Activated naive CD4-positive, alpha-beta T cell (primary cell): Measurements from ENCODE around the gene DNAH14.
"Not testable (repeated sequence)": the region's sequence is repeated elsewhere in the genome, so short reads cannot be mapped to it uniquely, and the experiment has no call there.

Experiments used
- DNase-seq, 4 experiments: peaks; one replicate each; lab custom pipeline; 2025; lab: John Stamatoyannopoulos, UW

DNAH14 gene

DNA sequence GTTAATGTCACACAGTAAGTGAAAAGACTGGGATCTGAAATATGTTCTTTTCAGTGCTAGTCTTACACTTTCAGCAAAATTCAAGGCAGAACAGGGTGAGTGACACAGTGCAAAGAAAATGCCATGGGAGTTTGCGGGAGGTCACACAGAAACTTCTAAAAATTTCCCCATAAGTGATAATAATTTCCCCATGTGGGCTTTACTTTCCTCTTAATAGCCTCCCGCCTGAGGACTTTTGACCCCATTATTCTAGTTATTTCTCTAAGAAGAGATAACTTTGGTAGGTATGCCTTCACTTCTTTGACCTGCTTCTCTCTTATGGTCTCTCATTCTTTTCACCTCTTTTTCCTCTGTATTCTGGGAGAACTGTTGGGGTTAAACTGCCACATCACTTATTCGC is 8.1 kb upstream of the DNAH14 start:
- no peak for DNase-seq

DNA sequence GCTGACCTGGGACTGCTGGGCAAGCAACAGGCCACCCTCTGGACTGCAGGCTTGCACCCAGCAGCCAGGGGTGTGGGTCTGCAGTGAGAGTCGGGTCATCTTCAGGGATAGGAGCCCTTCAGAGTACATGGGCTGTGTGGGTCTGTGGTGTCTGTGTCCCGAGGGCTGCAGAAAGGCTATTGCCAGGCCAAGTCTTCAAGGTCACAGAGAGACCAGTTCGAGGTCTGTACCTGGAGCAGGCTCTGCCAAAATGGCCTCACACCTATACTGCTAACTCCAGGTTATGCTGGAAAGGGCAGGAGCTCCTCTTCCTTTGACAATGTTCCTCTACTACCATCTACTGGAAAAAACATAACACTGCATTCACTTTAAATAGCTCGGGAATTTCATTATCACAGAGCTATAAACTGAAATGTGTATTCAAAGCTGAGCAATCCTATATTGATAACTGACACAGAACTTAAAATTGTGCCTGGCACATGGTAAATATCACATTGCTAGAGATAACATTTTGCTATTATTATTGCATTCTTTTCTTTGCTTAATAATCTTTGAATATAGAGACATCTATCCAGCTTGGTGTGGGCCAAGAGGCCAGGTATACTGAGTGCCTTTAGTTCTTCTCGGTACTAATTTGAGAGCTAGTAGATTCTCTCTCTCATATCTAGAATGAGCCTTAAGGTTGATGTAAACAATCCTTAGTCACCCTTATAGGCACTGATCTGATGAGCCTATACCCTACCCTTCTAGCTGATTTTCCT is 6.9 kb upstream of the DNAH14 start:
- DNase-seq, result no peak

DNA sequence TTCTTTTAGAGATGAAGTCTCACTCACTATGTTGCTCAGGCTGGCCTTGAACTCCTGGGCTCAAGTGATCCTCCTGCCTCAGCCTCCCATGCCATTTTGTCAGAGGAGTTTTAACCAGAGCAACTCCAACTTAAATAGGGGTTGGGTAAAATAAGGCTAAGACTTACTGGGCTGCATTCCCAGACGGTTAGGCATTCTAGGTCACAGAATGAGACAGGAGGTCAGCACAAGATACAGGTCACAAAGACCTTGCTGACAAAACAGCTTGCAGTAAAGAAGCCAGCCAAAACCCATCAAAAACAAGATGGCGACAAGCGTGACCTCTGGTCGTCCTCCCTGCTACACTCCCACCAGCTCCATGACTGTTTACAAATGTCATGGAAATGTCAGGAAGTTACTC is 5.7 kb upstream of the DNAH14 start:
- no peak for DNase-seq

DNA sequence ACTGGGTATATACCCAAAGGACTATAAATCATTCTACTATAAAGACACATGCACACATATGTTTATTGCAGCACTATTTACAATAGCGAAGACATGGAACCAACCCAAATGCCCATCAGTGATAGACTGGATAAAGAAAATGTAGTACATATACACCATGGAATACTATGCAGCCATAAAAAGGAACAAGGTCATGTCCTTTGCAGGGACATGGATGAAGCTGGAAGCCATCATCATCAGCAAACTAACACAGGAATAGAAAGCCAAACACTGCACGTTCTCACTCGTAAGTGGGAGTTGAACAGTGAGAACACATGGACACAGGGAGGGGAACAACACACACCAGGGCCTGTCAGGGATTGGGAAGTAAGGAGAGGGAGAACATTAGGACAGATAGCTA is 1.8 kb upstream of the DNAH14 start:
- DNase-seq, result not testable (repeated sequence)

DNA sequence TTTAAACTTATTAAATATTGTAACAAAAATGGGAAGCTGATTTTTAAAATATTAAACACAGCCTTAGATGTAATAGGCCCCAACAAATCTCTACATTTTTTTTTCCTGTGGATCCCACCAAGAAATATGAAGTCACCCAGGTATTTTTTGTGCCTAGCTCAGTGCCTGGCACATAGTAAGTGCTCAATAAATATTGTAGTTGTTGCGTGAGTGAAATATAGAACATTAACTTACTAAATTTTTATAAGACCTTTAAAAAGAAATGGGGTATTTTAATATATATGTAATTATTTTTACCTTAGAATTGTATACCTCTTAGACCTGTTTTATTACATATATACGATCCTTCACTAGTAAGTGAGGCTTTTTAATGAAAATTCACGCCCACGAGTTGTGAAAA is 569 bp upstream of the DNAH14 start:
- DNase-seq, result no peak

DNA sequence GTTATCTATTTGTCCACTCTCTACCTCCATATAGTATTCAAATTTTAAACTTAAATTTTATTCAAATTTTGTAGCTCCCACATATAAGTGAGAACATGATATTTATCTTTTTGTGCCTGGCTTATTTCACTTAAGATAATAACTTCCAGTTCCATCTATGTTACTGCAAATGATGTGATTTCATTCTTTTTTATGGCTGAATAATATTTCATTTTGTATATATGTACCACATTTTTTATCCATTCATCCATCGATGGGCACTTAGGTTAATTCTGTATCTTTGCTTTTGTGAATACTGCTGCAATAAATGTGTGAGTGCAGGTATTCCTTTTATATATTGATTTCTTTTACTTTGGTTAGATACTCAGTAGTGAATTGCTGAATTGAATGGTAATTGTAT is 2.1 kb downstream of the DNAH14 start:
- no peak for DNase-seq

DNA sequence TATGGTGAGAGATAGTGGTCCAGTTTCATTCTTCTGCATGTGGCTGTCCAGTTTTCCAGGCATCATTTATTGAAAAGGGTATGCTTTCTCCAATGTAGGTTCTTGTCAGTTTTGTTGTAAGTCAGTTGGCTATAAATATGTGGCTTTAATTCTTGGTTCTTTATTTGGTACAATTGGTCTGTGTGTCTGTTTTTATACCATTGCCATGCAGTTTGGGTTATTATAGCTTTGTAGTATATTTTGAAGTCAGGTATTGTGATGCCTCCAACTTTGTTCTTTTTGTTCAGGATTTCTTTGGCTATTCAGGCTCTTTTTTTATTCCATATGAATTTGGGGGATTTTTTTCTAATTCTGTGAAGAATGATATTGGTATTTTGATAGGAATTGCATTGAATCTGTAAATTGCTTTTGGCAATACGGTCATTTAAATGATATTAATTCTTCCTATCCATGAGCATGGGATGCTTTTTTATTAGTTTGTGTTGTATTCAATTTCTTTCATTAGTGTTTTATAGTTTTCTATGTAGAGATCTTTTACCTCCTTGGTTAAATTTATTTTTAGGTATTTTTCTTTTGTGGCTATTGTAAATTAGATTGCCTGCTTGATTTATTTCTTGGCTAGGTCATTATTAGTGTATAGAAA is 3.3 kb downstream of the DNAH14 start:
- no peak for DNase-seq

DNA sequence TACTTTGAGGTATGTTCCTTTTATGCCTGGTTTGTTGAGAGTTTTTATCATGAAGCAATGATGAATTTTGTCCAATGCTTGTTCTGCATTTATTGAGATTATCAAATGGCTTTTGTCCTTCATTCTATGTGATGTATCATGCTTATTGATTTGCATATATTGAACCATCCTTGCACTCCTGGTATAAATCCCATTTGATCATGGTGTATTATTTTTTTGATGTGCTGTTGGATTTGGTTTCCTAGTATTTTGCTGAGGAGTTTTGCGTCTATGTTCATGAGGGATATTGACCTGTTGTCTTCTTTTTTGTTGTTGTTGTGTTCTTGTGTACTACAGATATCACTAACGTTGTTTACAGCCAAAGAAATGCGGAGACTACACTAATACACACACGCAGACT is 4.1 kb downstream of the DNAH14 start:
- DNase-seq, result no peak

DNA sequence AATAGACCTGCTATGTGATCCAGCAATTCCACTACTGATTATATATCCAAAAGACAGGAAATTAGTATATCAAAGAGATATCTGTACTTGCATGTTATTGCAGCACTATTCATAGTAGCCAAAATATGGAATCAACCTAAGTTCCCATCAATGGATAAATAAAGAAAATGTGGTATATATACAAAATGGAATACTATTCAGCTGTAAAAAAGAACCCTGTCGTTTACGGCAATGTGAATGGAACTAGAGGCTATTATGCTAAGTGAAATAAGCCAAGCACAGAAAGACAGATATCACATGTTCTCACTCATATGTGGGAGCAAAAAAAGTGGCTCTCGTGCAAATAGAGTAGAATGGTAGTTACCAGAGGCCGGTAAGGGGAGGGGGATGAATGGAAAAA is 9.2 kb downstream of the DNAH14 start:
- DNase-seq, result no peak

DNA sequence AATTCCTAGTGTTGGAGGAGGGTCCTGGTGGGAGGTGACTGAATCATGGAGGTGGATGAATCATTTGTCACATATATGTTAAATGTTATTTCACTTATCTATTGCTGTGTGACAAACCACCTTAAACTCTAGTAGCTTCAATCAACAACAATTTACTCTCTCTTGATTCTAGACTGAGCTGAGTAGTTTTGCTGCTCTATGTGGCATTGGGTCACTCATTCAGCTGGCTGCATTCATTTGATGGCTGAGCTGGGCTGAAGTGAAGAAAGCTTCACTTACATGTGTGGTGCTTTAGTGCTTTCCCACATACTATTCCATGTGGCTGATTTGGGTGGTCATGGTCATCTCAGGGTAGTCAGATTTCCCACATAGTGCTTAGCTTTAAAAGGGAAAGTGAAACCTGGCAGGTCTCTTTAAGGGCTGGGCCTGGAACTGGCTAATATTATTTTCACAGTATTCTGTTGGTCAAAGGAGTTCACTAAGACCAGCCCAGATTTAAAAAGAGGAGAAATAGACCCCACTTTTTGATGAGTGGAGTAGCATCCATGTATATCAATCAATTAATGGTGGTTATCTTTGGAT is 10.5 kb downstream of the DNAH14 start:
- DNase-seq, result no peak

DNA sequence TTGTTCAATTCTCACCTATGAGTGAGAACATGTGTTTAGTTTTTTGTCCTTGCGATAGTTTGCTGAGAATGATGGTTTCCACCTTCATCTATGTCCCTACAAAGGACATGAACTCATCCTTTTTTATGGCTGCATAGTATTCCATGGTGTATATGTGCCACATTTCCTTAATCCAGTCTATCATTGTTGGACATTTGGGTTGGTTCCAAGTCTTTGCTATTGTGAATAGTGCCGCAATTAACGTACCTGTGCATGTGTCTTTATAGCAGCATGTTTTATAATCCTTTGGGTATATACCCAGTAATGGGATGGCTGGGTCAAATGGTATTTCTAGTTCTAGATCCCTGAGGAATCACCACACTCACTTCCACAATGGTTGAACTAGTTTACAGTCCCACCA is 11.3 kb downstream of the DNAH14 start:
- not testable (repeated sequence) for DNase-seq

DNA sequence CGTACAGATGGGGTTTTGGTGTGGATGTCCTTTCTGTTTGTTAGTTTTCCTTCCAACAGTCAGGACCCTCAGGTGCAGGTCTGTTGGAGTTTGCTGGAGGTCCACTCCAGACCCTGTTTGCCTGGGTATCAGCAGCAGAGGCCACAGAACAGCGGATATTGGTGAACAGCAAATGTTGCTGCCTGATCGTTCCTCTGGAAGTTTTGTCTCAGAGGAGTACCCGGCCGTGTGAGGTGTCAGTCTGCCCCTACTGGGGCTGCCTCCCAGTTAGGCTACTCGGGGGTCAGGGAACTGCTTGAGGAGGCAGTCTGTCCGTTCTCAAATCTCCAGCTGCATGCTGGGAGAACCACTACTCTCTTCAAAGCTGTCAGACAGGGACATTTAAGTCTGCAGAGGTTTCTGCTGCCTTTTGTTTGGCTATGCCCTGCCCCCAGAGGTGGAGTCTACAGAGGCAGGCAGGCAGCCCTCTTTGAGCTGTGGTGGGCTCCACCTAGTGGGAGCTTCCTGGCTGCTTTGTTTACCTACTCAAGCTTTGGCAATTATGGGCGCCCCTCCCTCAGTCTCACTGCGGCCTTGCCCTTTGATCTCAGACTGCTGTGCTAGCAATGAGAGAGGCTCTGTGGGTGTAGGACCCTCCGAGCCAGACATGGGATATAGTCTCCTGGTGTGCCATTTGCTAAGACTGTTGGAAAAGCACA is 16.3 kb downstream of the DNAH14 start:
- DNase-seq, result not testable (repeated sequence)

DNA sequence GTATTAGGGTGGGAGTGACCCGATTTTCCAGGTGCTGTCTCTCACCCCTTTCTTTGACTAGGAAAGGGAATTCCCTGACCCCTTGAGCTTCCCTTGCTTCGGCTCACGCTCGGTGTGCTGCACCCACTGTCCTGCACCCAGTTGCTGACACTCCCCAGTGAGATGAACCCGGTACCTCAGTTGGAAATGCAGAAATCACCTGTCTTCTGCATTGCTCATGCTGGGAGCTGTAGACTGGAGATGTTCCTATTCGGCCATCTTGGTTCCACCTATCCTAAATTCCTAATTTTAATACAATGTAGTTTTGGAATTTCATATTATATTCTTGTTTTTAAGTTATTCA is 16.8 kb downstream of the DNAH14 start:
- DNase-seq, result not testable (repeated sequence)

DNA sequence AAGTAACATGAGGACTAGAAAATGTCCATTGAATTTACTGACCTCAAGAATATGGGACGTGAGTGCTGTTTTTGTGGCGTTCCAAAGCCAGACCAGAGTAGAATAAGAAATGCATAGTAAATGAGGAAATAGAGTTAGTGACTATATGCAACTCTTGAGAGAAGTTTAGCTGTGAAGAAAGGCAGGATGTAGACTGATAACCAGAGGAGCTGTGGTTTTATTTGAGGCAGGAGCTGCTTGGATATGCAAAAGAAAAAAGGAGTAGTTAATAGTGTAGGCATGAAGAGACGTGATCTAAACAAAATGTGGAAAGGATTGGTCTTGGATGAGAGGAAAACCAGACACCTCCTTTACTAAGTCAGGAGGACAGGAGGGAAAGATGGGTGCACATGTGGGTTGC is 28.2 kb downstream of the DNAH14 start:
- DNase-seq, result no peak

DNA sequence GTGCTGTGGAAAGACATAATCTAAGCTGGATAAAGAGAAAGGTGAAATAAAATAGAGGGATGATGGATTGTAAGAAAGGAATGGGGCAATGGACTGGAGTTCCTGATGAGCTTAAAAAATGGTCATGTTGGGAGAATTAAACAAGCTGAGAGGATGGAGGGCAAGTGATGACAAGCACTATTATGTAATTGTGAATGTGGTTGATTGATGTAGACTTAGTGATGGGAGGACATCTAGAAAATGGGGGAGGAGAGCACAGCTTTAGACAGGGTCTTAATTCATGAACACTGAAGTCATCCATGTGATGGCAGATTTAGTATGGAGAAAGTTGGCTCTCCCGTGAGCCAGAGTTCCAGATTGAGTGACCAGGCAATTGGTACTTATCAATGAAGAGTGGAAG is 29.0 kb downstream of the DNAH14 start:
- DNase-seq, result no peak

DNA sequence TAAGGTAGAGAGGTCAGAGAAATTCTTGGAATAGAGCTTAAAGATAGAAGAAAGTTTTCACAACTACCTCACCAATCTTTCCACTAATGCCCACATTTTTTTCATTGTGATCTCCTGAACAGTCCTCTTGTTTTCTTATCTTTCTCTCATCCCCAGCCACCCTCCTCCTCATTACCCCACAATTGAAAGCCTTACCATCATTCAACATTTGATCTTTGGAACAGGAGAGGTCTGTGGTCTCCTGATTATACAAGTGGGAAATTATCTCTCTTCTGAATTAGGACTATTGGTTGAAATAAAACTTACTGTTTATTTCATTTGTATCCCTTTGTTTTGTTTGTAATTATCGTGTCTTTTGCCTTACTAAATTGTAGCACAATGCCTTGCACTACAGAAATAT is 29.6 kb downstream of the DNAH14 start:
- no peak for DNase-seq

DNA sequence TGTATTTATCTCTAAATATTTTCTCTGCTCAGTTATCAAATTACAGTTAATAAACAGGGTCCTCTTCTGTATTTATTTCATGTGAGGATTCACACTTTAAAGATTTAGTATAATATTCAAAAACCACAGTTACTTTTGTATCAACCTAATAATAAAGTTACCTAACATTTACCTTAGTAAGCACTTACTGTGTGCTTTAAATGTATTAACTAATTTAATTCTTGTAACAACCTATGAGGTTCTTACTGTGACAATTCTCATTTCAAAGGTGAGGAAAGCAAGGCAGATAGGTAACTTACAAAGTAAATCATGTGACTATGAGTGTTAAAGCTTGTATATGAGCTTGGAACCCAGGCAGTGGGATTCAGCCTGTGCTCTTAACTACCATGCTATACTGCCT is 30.2 kb downstream of the DNAH14 start:
- no peak for DNase-seq

DNA sequence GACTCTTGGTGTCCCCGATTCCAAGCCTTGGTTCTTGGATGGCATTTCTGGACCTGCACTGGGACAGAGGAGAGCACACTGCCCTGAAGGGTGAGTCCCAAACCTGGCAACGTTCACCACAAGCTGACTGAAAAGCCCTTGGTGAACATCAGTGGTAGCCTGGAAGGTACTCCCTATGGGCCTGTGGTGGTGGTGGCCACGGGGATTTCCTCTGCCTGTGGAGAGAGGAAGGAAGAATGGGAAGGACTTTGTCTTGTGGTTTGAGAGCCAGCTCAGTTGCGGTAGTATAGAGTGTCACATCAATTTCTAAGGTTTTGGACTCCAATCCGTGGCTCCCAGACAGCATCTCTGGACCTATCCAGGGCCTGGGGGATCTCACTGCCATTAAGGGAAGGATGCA is 50.7 kb downstream of the DNAH14 start:
- no peak for DNase-seq

DNA sequence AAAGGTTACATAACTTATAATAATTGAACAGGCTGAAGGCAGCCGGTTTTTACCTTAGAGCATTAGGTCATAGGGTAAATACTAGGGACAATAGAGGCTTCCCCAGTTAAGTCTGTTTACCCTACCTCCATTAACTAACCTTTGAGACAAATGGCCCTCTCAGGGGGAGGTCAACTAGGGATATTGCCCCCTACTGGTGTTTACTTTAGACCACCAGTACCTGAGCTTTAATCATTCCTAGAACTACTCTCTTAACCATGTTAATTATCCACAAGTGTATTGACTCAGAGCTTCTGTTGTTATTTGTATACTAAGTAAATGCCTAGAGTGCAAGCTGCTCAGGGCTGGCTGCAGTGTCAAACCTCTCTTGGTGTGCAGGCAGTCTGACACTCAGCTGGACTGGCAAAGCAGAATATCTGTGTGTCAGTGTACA is 52.5 kb downstream of the DNAH14 start:
- not testable (repeated sequence) for DNase-seq

DNA sequence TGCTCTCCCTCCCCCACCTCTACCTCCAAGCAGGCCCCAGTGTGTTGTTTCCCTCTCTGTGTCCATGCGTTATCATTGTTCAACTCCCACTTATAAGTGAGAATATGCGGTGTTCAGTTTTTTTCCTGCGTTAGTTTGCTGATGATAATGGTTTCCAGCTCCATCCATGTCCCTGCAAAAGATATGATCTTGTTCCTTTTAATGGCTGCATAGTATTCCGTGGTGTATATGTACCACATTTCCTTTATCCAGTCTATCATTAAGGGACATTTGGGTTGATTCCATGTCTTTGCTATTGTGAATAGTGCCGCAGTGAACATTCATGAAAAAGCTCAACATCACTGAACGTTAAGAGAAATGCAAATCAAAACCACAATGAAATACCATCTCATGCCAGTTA is 58.6 kb downstream of the DNAH14 start:
- no peak for DNase-seq

DNA sequence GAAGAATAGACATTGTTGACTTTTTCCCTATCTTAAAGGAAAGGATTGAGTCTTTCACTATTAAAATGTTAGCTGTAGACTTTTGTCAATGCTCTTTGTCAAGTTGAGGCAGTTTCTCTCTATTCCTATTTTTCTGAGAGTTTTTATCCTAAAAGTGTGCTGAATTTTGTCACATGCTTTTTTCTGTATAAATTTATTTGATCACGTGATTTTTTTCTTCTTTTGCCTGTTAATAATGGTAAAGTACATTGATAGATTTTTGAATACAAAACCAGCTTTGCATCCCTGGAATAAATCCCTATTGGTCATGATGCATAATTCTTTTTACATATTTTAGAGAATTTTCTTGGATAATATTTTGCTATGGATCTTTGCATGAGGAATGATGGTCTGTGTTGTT is 60.1 kb downstream of the DNAH14 start:
- no peak for DNase-seq

DNA sequence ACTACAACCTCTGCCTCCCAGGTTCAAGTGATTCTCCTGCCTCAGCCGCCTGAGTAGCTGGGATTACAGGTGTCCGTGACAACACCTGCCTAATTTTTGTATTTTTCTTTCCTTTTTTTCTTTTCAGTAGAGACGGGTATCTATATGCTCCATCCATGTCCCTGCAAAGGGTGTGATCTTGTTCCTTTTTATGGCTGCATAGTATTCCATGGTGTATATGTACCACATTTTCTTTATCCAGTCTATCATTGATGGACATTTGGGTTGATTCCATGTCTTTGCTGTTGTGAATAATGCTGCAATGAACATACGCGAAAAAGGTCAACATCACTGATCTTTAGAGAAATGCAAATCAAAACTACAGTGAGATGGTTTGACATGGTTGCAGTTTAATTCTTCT is 62.1 kb downstream of the DNAH14 start:
- DNase-seq, result not testable (repeated sequence)

DNA sequence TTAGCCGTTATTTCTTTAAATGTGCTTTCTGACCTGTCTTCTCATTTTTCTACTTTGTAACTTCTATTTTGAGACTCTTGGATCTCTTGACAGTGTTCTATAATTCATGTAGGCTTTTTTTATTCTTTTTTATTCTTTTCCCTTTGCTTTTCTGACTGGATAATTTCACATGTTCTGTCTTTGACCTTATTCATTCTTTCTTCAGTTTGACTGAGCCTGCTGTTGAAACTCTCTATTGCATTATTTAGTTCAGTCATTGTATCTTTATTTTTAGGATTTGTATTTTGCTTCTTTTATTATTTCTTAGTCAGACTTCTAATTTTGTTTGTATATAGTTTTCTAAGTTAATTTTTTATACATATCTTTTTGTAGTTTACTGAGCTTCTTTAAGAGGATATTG is 66.1 kb downstream of the DNAH14 start:
- no peak for DNase-seq
